NCI-H128 (cell line): ENCODE results near the gene USH2A.

Experiments
- DNase-seq: peaks from one replicate; lab custom pipeline; 2025; ENCODE audit not compliant: unreplicated experiment; lab: John Stamatoyannopoulos, UW

USH2A gene

GRCh38 chr1:215651867-215652266 lies 771.4 kb downstream of the USH2A start:
- no peak for DNase-seq

GRCh38 chr1:215650446-215651149 lies 772.6 kb downstream of the USH2A start:
- no peak for DNase-seq

- DNase-seq, result no peak
Measured at GRCh38 chr1:215648957-215649356, 774.3 kb downstream of the USH2A start.

- DNase-seq, result no peak
Measured at GRCh38 chr1:215647738-215648137, 775.5 kb downstream of the USH2A start.

GRCh38 chr1:215645861-215646260 lies 777.4 kb downstream of the USH2A start:
- no peak for DNase-seq

- DNase-seq, result no peak
Measured at GRCh38 chr1:215645182-215645581, 778.1 kb downstream of the USH2A start.

GRCh38 chr1:215643592-215644321 lies 779.5 kb downstream of the USH2A start:
- no peak for DNase-seq

GRCh38 chr1:215640429-215641148 lies 782.7 kb downstream of the USH2A start:
- DNase-seq, result no peak

GRCh38 chr1:215637041-215637573 lies 786.1 kb downstream of the USH2A start:
- no peak for DNase-seq

GRCh38 chr1:215636258-215636965 lies 786.8 kb downstream of the USH2A start:
- no peak for DNase-seq

- DNase-seq, result no peak
Measured at GRCh38 chr1:215635827-215636226, 787.4 kb downstream of the USH2A start.

- DNase-seq, result no peak
Measured at GRCh38 chr1:215631489-215631888, 791.8 kb downstream of the USH2A start.

GRCh38 chr1:215631040-215631439 lies 792.2 kb downstream of the USH2A start:
- DNase-seq, result no peak

GRCh38 chr1:215625949-215626348 lies 797.3 kb downstream of the USH2A start:
- no peak for DNase-seq

GRCh38 chr1:215623162-215623561 lies 800.1 kb downstream of the USH2A start:
- no peak for DNase-seq

GRCh38 chr1:215617979-215618378 lies 805.3 kb downstream of the USH2A start:
- DNase-seq, result no peak

GRCh38 chr1:215612391-215612790 lies 810.9 kb downstream of the USH2A start:
- DNase-seq, result no peak

- no peak for DNase-seq
Measured at GRCh38 chr1:215608646-215609045, 814.6 kb downstream of the USH2A start.

GRCh38 chr1:215607412-215607811 lies 815.8 kb downstream of the USH2A start:
- no peak for DNase-seq

GRCh38 chr1:215606564-215607168 lies 816.6 kb downstream of the USH2A start:
- no peak for DNase-seq

- no peak for DNase-seq
Measured at GRCh38 chr1:215606036-215606435, 817.2 kb downstream of the USH2A start.
